ENCODE measurements around the gene MIR17HG. TPM values are rescaled to one million over a fixed set of nuclear protein-coding genes. Genes with fewer than 3 reads are reported as not detected.

The MIR17HG gene
- total RNA-seq, 1 donor from 2014 or later, result 3.3 TPM

- Mint-ChIP-seq H3K27ac (ENCODE audit: unreplicated experiment) (no peak overlapping the region), H3K9me3 (ENCODE audit: unreplicated experiment) (no peaks in the 10 kb centered on the region), H3K36me3 (ENCODE audit: low read depth, unreplicated experiment) (no peaks in the 10 kb centered on the region), H3K27me3 (ENCODE audit: unreplicated experiment) (peaks cover 6% of the 10 kb centered on the region), H3K4me3 (ENCODE audit: unreplicated experiment) (no peak overlapping the region), H3K4me1 (ENCODE audit: unreplicated experiment) (peaks cover 4% of the 10 kb centered on the region)
- no peak for DNase-seq (ENCODE audit: low spot score)
- no peak for TF ChIP-seq CTCF (IDR thresholded peaks at IDR 0.05; ENCODE audit: unreplicated experiment)
Measured at GRCh38 chr13:91399189-91400062, 51.9 kb downstream of the MIR17HG start.

- no peaks in the 10 kb centered on the region for H3K9me3 Mint-ChIP-seq (ENCODE audit: unreplicated experiment)
- H3K27ac Mint-ChIP-seq (ENCODE audit: unreplicated experiment), result no peak overlapping the region
- no peak for TF ChIP-seq CTCF (IDR thresholded peaks at IDR 0.05; ENCODE audit: unreplicated experiment)
- no peaks in the 10 kb centered on the region for H3K36me3 Mint-ChIP-seq (ENCODE audit: low read depth, unreplicated experiment)
- H3K27me3 Mint-ChIP-seq (ENCODE audit: unreplicated experiment), result peaks cover 6% of the 10 kb centered on the region
- H3K4me3 Mint-ChIP-seq (ENCODE audit: unreplicated experiment), result no peak overlapping the region
- DNase-seq (ENCODE audit: low spot score), result no peak
- H3K4me1 Mint-ChIP-seq (ENCODE audit: unreplicated experiment), result peaks cover 4% of the 10 kb centered on the region
Measured at GRCh38 chr13:91400063-91400399, 52.5 kb downstream of the MIR17HG start.

GRCh38 chr13:91400671-91401070 lies 53.2 kb downstream of the MIR17HG start:
- no peak overlapping the region for H3K27ac Mint-ChIP-seq (ENCODE audit: unreplicated experiment)

GRCh38 chr13:91401920-91402319 lies 54.4 kb downstream of the MIR17HG start:
- DNase-seq (ENCODE audit: low spot score), result no peak
- H3K36me3 Mint-ChIP-seq (ENCODE audit: low read depth, unreplicated experiment), result no peaks in the 10 kb centered on the region
- H3K4me1 Mint-ChIP-seq (ENCODE audit: unreplicated experiment), result peaks cover 4% of the 10 kb centered on the region
- H3K27ac Mint-ChIP-seq (ENCODE audit: unreplicated experiment), result no peak overlapping the region
- TF ChIP-seq CTCF (IDR thresholded peaks at IDR 0.05; ENCODE audit: unreplicated experiment), result no peak
- H3K4me3 Mint-ChIP-seq (ENCODE audit: unreplicated experiment), result no peak overlapping the region
- peaks cover 6% of the 10 kb centered on the region for H3K27me3 Mint-ChIP-seq (ENCODE audit: unreplicated experiment)
- H3K9me3 Mint-ChIP-seq (ENCODE audit: unreplicated experiment), result no peaks in the 10 kb centered on the region

More at GRCh38 chr13:91400671-91401070, 53.2 kb downstream of the MIR17HG start:
- no peak for DNase-seq (ENCODE audit: low spot score)
- TF ChIP-seq CTCF (IDR thresholded peaks at IDR 0.05; ENCODE audit: unreplicated experiment), result no peak
- Mint-ChIP-seq H3K27me3 (ENCODE audit: unreplicated experiment) (peaks cover 6% of the 10 kb centered on the region), H3K36me3 (ENCODE audit: low read depth, unreplicated experiment) (no peaks in the 10 kb centered on the region), H3K4me3 (ENCODE audit: unreplicated experiment) (no peak overlapping the region), H3K4me1 (ENCODE audit: unreplicated experiment) (peaks cover 4% of the 10 kb centered on the region), H3K9me3 (ENCODE audit: unreplicated experiment) (no peaks in the 10 kb centered on the region)

Other genes with a start within 250 kb of the MIR17HG start
- gene GPC5, start 50.9 kb downstream of the MIR17HG start, total RNA-seq (ENCODE audit: unreplicated experiment), result not detected

All from endothelial cell (in vitro differentiated cells).